Stimulated activated CD8-positive, alpha-beta memory T cell treated with anti-CD3 and anti-CD28 coated beads, Interleukin-15, amount 100 ng/mL, for 48 hours (primary cell): ENCODE results near the gene ZNF385A.

Experiments
- DNase-seq, 2 donors: peaks; one replicate each; pipeline ENCODE4 v3.0.0-alpha.2; 2020; ENCODE audit warnings: low read depth in 2 of 2

The ZNF385A gene

GRCh38 chr12:54415221-54415929, 30.8 kb upstream of the ZNF385A start:
- DNase-seq = no peak

GRCh38 chr12:54413284-54414190, 29.0 kb upstream of the ZNF385A start:
- peak; percentile 48 to 61 for DNase-seq

GRCh38 chr12:54412786-54413185, 28.3 kb upstream of the ZNF385A start:
- DNase-seq = no peak

GRCh38 chr12:54412348-54412747, 27.8 kb upstream of the ZNF385A start:
- no peak for DNase-seq

- DNase-seq = peak in 1 of 2 donors; percentile 42
Observed at GRCh38 chr12:54411391-54412241, 27.1 kb upstream of the ZNF385A start.

DNA sequence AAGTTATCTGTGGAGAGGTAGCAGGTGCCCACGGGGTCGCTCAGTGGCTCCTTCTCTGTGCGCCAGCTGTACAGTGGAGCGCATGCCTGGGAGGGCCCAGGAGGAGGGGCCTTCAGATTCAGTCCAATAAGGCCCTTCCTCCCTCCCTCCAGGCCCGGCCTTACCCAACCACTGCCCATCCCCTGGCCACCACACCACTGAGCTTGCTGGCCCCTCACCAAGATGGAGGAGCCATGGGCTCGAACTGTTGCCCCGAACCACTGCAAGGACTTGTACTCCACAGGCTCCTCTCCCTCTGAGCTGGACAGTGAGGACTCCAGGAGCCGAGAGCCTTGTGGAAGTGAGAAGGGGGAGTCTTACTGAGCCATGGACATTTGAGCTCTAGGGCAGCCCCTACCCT, 24.7 kb upstream of the ZNF385A start:
- no peak for DNase-seq

GRCh38 chr12:54407183-54407905, 22.8 kb upstream of the ZNF385A start:
- DNase-seq = no peak

DNA sequence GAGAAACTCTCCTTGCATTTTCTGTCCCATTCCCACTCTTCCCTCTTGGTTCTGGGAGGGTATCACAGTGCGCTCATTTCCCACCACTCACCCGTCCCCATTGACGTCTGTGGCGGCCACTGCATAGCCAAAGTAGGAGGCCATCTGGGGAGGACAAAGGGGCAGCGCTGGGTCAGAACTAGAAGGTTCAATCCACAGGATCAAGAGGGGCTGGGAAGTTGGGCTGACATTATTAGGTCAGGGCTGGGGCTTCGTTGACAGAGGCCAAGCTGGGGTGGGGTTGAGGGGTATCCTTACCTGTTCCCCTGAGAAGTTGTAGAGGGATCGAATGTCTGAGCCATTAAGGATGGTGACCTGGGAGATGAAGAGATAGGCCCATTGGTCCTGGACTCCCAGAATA, 21.0 kb upstream of the ZNF385A start:
- no peak for DNase-seq

DNA sequence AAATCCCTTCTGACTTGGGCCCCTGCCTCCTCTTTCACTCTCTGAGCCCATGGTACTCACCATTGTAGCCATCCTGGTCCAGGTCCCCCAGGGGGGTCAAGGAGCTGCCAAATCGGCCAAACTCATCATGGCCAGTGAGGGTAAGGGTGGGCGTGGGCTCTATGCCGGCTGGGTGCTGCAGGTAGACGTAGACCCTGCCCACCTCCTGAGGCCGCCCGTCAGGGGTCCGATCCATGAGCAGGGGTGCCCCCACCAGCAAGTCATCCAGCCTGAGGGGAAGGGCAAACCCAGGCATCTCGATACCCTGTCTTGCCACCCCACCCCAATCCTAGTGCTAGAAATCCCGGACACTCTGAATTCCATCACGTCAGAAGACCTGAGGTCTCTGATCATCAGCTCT, 20.6 kb upstream of the ZNF385A start:
- no peak for DNase-seq

DNA sequence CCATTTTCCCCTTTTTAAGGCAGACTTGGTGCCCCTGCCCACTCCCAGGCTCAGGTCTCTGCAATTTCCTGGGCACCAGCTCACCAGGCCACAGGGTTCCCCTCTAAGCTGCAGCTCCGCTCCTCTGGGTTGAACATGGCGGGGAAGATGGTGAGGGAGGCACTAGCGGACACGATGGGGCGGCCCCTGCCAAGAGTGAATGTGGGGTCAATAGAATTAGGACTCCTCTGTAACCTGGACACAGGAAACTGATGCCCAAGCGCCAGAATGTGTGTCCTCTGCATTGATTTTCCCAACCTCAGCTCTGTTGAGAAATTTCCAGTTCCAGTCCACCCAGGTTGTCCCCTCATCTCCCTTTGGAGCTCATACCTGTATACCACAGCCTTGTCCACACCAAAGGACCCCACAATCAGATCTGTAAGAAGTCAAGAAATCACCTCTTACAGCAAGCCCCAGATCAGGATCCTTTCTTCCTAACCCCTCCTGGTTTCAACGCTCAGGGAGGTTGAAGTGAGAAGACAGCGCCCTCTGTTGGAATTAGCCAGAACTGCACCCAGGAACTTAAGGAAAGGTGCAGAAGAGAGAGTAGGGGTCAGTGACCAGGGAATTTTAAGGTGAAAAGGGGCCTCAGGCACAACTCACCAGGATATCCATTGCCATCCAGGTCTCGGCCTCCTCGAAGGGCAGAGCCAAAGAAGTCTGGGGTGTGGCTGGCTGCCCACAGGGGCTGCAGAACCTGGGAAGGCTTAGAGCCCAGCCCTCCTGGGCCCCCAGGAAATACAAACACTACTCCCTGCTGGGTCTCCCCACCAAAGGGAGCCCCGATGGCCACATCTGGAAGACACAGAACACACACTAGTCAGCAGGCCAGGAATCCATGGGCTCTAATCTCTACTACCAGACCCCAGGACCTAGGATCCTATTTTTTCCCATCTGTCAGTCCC, 19.8 kb upstream of the ZNF385A start:
- no peak for DNase-seq

DNA sequence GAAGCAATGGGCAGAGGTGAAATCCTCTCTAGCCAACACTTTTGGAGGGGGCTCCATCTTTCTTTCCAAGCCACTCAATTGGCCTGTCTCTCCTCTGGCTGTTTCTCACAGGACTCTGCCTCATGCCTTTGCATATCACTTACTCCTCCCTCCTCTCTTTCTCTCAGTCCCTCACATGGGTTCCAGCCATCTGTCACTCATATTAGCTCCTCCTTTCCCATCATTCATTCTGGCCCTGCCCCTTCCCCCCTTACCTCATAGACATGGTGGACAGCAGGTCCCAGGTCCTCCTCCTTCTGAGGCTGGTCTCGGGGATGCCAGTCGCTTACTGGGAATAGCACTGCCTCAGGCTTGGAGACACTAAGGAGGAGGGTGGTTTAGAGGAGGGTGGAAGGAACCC, 16.6 kb upstream of the ZNF385A start:
- no peak for DNase-seq

DNA sequence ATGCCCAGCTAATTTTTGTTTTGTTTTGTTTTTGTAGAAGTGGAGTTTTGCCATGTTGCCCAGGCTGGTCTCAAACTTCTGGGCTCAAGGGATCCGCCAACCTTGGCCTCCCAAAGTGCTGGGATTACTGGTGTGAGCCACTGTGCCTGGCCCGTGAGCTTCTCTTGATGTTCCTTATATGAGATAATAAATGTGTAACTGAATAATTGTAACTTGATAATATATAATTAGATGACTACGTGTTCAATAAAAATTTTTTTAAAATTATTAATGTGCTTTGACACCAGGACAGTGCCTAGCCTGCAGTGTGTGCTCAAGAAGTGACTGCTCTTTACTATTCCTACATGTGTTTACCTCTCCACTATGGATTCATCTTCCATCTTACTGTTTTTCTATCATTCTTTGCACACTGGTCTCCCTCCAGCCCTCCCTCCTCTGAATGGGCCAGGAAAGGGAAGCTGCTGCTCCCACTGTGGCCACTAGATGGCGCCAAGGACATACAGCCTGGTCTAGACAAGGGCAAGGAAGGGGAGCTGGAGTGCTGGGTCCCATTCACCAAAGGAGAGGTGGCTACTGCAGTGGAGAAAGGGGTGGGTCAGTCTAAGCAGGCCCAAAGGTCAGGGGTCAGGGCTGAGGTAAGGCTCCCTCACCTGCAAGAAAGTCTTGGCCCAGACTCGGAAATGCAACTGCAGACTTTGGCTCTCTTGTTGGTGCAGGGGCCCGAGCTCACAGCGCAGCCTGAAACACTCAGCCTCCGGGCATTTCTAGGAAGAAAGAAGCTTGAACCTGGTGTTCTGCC, 14.7 kb upstream of the ZNF385A start:
- peak; percentile 67 for DNase-seq

DNA sequence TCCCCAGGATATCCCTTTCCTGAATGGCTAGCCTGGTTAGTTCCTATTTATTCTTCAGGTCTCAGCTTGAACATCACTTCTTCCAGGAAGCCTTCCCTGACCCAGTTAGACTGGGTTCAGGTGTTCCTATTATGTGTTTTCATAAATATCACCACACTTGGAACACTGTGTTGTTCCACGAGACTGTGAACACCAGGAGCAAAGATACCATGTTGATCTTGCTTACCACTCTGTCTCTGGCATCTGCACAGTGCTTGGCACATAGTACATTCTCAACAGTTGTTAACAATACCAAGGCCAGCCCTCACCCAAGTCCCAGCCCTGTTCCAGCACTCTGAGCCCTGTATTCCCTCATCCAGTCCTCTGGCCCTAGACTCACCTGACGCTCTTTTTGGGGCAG, 13.7 kb upstream of the ZNF385A start:
- DNase-seq = no peak

DNA sequence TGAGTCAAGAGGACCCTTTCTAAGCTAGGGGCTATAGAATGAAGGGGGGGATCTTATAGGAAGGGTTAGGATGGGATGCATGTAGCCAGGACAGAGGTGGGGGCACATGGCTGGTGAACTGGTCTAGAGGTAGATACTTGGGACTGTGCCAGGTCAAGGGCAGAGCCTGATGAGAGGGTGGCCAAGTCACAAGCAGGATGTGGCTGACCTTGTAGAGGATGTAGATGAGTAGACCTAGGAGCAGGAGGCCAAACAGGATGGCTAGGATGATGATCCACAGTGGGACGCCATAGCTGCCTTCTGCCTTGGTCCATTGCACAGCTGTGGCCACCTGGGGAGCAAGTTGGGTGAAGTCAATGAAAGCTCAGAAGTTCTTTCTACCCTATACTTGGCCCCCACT, 12.6 kb upstream of the ZNF385A start:
- DNase-seq = no peak

DNA sequence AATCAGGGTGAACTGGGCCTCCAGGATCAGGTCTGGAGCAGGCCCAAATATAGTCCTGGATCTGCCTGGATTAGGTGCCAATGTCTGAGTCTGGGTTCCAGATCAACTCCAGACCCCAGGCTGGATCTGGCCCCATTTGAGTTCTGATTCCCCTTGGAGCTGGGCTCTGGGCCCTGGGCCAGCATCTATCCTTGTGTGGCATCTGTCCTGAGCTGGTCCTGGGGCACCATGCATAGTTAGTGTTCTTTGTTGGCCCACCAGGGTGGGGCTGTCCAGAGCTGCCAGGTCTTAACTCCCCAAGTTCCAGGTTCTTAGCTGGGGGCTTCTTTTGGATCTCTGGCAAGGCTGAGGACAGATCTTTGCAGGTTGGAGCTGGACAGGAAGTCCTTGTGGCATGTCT, 11.0 kb upstream of the ZNF385A start:
- no peak for DNase-seq

DNA sequence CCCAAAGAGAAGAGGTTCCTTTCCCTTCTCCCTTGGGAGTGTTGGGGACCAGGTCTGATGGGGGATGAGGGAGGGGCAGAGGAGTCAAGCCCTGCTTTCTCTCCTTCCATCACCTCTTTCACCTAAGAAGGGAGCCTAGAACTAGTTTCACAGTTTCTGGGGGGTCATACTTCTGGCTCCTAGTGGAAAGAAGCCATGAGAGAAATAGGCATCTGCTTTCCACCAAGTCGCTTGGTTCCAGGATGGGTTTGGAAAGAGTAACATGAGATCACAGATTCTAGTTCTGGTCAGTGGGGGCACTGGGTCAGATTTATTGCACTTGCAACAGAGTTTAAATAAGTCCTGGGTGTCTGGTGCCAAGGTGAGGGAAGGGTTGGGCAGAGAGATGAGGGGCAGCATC, 10.5 kb upstream of the ZNF385A start:
- DNase-seq = no peak

- DNase-seq = no peak
Observed at GRCh38 chr12:54394281-54394719, 9.8 kb upstream of the ZNF385A start.

- no peak for DNase-seq
Observed at GRCh38 chr12:54393743-54394142, 9.2 kb upstream of the ZNF385A start.

GRCh38 chr12:54393207-54393609, 8.7 kb upstream of the ZNF385A start:
- DNase-seq = no peak
